HEK293T (cell line): Measurements from ENCODE around the gene GPR75.

Experiments used
- ARNT ChIP-seq: fragments of 450-650 bp; IDR thresholded peaks from 2 replicates; pipeline ENCODE4 v1.6.1; 2017; ENCODE audit warnings: mild to moderate bottlenecking
- BHLHE40 ChIP-seq: fragments of 450-650 bp; IDR thresholded peaks from 2 replicates; pipeline ENCODE4 v1.6.1; 2016; ENCODE audit warnings: mild to moderate bottlenecking, moderate library complexity, borderline replicate concordance
- CTBP1 ChIP-seq: fragments of 450-650 bp; IDR thresholded peaks from 2 replicates; pipeline ENCODE4 v1.6.1; 2016; ENCODE audit warnings: borderline replicate concordance
- ELF4 ChIP-seq: fragments of 450-650 bp; IDR thresholded peaks from 2 replicates; pipeline ENCODE4 v1.6.1; 2017; ENCODE audit warnings: antibody characterized with exemption
- FOXA1 ChIP-seq: fragments of 450-650 bp; IDR thresholded peaks from 2 replicates; pipeline ENCODE4 v1.6.1; 2016; ENCODE audit warnings: mild to moderate bottlenecking
- FOXK2 ChIP-seq: fragments of 450-650 bp; IDR thresholded peaks from 2 replicates; pipeline ENCODE4 v1.6.1; 2016; ENCODE audit warnings: mild to moderate bottlenecking
- FOXM1 ChIP-seq: fragments of 450-650 bp; IDR thresholded peaks from 2 replicates; pipeline ENCODE4 v1.6.1; 2017; ENCODE audit warnings: mild to moderate bottlenecking, borderline replicate concordance
- HDGF ChIP-seq: fragments of 450-650 bp; IDR thresholded peaks from 2 replicates; pipeline ENCODE4 v1.6.1; 2017; ENCODE audit warnings: antibody characterized with exemption, borderline replicate concordance
- NFRKB ChIP-seq: fragments of 450-650 bp; IDR thresholded peaks from 2 replicates; pipeline ENCODE4 v1.6.1; 2016; ENCODE audit warnings: mild to moderate bottlenecking, moderate library complexity
- SP1 ChIP-seq: fragments of 450-650 bp; IDR thresholded peaks from 2 replicates; pipeline ENCODE4 v1.6.1; 2017
- SUZ12 ChIP-seq: fragments of 450-650 bp; IDR thresholded peaks from 2 replicates; pipeline ENCODE4 v1.6.1; 2016; ENCODE audit warnings: mild to moderate bottlenecking
- TARDBP ChIP-seq: fragments of 450-650 bp; IDR thresholded peaks from 2 replicates; pipeline ENCODE4 v1.6.1; 2016
- ZNF384 ChIP-seq: fragments of 450-650 bp; IDR thresholded peaks from 2 replicates; pipeline ENCODE4 v1.6.1; 2016

DNA sequence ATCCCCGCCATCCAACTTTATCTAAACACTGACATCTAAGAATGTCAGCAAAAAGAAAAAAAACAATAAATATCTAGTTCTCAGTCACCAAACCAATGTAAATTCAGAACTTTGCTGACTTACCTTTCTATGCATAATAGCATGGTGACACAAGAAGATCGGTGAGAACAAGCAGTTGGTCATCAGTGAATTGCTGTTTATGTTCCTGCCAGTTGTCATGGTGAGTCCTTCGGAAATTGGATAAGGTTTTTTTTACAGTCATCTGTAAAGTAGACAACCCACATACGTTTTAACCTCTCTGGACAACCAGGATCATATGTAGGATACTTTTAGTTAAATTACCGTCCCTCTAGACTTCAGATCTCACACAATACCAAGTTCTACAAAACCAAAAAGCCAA is 6.2 kb upstream of the GPR75 start:
- TF ChIP-seq TARDBP = no peak
- no peak for TF ChIP-seq BHLHE40
- no peak for TF ChIP-seq FOXK2
- no peak for TF ChIP-seq CTBP1
- TF ChIP-seq ELF4 = no peak
- TF ChIP-seq NFRKB = no peak
- TF ChIP-seq SP1 = no peak
- no peak for TF ChIP-seq FOXA1
- no peak for TF ChIP-seq FOXM1
- no peak for TF ChIP-seq ZNF384
- TF ChIP-seq HDGF = no peak
- TF ChIP-seq SUZ12 = no peak
- no peak for TF ChIP-seq ARNT
